HUDEP-2 (cell line): ENCODE measurements around the gene MCTP2.

ENCODE experiments used
- DNase-seq, 76 experiments: peaks; one replicate each; lab custom pipeline; 2025; ENCODE audit not compliant: unreplicated experiment in 76 of 76; lab: John Stamatoyannopoulos, UW

Gene MCTP2

DNA sequence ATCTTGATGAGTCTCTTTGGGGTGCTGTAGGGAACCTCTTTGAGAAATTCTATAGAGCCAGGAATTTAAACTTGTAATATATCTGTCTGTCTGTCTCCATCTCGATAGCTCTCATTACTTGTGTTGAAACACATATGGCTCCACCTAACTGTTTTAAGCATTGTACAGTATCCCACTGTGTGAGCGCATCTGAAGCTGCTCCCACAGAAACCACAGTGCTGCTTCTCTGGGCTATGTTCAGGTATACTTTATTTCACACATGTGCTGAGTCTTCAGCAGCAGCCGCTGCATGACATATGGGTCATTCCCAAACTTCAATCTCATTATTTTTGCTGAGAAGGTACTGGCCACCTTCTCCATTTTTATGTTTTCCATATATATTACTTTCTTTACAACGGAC lies 63.9 kb downstream of the MCTP2 start:
- DNase-seq: no peak

DNA sequence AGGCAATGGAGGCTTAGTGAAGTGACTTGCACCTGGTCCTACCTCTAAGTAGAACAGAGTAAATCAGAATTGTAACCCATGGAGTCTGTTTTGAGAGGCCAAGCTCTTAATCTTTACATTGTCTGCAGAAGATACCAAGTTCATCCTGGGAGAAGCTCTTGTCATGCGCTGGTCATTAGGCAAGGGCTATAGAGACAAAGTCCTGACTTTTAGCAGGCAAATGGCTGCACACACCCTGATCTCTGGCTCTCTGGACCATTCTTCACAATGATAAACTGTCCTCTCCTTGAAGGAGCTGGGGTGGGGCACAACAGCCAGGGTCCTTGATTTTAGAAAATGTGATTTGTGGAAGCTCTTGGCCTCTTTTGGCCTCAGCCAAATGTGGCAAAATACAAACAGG lies 65.4 kb downstream of the MCTP2 start:
- no peak for DNase-seq

DNA sequence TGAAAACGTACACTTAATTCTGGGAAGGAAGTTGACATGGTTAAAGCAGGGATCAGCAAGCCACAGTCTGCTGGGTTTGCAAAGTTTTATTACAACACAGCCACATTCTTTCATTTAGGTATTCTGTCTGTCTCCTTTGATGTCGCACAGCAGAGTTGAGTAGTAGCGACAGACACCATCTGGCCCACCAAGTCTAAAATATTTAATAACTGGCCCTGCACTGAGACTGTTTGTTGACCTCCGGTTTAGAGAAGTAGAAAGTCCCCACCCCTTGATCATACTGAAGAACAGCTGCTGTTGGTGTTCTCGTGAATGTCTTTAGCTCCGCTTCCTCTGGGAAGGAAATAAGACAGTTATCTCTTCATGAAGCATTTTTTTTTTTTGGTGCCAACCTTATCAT lies 66.2 kb downstream of the MCTP2 start:
- peak in 5 of 76 experiments; percentile 1 to 59 (median 17) for DNase-seq

DNA sequence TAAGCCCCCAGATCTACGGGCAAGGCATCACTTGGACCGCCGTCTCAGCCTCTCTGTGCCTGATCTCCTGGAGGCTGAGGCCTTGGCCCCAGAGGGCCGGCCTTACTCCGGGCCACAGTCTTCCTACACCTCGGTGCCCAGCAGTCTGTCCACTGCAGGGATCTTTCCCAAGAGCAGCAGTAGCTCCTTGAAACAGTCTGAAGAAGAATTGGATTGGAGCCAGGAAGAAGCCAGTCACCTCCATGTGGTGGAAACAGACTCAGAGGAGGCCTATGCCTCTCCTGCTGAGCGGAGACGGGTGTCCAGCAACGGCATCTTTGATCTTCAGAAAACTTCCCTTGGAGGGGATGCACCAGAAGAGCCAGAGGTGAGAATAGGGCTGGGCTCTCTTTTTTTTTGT lies 67.0 kb downstream of the MCTP2 start:
- DNase-seq: peak in 5 of 76 experiments; percentile 3 to 28 (median 19)

DNA sequence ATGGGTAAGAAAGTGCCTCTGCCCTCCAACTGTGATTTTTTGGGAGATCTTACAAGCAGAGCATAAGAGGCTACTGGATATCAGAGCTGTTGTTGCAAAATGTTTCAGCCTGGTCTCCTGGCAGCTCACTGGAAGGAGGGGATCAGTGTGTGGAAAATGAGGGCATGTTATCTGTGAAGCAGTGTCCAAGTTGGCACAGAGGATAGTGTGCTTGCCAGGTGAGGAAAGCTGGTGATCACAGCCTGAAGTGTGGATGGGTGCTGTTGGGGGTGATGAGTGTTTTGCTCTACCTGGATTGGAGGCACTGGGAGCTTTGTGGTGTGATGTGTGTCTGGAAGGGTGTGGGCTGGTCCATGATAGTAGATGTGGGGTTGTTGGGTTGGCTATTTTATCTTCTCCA lies 69.3 kb downstream of the MCTP2 start:
- DNase-seq: no peak

DNA sequence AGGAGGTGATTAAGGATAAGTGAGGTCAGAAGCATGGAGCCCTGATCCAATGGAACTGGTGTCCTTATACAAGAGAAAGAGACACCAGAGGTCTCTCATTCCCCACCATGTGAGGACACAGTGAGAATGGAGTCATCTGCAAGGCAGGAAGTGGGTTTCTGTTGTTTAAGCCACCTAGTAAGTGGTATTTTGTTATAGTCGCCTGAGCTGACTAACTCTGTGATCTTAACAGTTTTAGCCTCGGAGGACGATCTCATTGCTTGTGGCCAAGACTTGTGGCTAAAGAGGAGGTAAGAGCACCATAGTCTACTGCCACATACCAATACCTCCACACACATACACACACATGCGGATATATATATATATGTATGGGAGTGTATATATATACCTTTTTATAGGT lies 73.8 kb downstream of the MCTP2 start:
- no peak for DNase-seq

DNA sequence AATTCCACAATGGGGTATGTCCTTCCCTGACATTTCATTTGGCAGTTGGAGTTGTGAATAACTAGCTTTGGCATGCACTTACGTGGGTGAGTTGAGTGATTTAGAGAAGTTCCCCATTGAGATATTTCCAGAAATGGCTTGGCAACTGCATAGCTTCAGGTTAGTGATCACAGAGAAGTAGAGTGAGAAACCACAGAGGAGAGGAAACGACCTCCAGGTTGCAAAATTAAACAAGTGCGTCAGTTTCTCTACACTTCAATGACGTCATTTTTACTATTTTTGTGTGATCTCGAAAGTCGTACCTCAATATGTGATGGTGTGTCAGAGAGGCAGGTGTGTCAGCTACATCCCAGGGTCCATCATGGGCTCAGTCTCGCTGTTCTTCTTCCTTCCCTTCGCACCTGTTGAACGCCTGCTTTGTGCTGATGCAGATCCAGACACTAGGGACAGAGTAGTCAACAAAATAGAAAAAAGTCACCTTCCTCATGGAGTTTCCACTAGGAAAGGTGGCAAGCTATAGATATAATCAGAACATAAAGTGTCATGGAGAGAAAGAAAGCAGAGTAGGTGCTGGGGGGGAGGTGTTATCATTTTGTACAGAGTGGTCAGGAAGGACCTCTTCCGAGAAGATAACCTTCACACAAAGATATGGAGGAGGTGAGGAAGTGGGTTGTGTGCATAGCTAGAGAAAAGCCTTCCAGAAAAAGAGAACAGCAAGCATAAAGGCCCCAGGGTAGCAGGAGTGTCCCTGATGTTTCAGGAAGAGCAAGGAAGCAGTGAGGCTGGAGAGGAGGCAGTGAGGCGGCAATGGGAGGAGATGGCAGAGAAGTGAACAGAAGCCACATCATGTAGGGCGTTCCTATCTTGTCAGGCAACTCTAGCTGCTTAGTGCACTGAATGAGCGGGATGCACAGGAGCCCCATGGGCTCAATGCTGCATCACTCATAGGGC lies 75.6 kb downstream of the MCTP2 start:
- peak in 21 of 76 experiments; percentile 6 to 57 (median 24) for DNase-seq

DNA sequence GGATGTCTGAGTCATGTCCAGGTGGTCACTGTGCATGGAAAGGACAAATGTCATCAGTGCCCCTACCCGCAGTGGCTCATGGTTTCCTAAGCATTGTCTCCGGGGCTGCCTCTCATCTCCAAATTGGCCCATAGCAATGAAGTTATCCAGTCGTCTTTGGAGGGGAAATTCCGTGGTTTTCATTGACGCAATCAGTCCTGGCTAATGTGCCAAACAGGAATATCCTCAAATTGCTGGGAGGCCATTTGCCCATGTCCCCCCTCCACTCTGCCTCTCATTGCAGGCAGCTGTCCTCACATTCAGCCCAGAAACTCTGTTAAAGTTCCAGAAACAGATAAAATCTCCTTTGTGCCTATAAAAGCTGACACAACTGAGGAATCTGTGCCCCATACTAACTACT lies 81.6 kb downstream of the MCTP2 start:
- no peak for DNase-seq

DNA sequence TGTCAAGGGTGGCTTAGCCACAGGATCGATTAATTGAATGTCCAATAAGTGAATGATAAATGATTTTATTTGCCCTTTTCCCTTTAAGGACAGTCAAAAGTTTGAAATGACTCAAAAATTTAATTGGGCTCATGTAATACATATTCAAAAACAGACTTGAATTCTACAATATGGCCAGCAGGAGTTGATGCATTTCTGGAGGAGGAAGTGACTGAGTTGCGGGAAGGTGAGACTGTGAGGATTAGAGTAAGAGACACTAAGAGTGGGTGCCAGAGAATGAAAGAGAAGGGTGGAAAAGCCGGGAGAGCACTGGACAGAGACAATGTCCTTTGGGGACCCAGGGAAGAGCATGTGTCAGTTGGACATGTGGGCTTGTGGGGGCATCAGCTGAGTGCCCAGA lies 83.3 kb downstream of the MCTP2 start:
- DNase-seq: no peak

DNA sequence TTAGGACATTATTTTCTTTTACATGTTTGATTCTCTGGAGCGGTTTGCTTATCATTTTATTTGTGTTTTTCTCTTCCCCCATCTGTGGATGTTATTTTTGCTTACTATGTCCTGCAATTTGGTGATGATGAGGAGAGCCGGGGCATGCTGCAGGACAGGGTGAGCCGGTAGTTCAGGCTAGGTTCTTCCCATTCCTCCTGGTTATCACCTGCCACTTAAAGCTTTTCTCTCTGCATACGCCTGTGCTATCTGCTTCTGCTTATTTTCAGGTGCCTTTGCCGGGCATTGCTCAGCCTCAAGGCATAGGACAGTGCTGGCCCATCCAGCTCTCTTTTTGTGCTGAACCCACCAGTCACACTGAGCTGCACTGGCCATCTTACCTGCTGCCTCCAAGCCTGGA lies 85.8 kb downstream of the MCTP2 start:
- DNase-seq: no peak

DNA sequence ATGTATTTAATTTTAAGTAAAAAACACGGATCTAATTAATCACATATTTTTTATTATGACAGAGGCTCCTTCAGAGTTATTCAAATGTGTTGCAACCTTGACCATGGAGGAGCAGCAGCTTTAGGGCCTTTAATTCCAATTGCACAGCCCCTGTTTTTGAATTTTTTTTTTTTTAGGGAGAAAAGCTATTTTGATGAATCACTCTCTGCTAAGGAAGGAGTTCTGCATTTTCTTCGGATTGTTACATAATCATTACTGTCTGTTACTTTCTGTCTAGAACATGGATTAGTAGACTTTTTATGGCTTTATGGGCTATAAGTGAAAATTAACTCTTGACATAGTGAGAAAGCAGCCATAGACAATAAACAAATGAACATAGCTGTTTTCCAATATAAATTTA lies 90.8 kb downstream of the MCTP2 start:
- no peak for DNase-seq

DNA sequence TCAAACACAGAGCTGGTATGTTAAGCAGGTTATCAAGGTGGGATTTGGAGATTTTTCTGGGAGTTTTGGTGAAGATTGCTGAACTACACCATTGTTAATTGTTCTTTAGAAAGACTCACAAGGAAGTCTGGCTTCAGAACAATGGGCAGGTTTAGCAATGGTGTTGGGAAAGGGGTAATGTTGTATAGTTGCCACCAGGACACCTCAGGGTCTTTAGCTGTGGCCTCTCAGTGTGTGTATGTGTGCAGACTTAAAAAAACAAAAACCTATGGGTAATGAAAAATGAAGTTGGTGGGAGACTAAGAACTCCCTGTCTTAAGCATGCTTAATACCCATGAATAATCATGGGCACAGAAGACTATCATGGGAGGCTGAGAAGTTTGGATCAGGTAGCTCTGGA lies 91.7 kb downstream of the MCTP2 start:
- no peak for DNase-seq

DNA sequence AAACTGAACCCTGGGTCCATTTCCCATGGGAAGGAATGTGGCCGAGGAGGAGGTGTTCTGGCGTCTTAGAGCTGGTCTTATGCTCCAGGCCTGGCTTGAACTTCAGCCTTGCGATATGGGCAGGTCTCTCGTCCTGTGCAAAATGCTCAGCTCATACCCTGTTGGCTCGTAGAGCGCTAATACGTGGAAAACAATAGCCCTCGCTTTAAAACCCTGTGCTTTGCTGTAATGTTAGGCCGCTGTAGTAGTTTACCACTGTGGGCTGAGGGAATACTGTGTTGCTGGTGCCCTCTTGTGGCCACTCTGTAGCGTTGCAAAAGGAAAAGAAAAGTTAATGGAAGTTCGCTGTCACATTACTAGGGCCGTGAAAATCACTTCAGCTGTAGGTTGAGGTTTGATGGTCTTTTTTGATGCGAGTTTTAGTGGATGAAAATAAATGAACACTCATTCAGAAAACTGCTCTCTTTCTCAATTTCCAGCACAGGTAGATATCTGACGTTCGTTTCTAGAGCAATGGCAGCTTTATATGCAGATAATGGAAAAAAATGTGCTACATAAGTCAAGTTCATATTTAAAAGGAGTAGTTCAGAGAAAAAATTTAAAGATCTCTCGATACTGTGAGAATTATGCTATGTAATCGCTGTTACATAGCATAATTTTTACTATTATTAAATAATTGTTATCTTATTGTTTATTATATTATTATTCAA lies 92.9 kb downstream of the MCTP2 start:
- peak in 41 of 76 experiments; percentile 3 to 68 (median 21) for DNase-seq

DNA sequence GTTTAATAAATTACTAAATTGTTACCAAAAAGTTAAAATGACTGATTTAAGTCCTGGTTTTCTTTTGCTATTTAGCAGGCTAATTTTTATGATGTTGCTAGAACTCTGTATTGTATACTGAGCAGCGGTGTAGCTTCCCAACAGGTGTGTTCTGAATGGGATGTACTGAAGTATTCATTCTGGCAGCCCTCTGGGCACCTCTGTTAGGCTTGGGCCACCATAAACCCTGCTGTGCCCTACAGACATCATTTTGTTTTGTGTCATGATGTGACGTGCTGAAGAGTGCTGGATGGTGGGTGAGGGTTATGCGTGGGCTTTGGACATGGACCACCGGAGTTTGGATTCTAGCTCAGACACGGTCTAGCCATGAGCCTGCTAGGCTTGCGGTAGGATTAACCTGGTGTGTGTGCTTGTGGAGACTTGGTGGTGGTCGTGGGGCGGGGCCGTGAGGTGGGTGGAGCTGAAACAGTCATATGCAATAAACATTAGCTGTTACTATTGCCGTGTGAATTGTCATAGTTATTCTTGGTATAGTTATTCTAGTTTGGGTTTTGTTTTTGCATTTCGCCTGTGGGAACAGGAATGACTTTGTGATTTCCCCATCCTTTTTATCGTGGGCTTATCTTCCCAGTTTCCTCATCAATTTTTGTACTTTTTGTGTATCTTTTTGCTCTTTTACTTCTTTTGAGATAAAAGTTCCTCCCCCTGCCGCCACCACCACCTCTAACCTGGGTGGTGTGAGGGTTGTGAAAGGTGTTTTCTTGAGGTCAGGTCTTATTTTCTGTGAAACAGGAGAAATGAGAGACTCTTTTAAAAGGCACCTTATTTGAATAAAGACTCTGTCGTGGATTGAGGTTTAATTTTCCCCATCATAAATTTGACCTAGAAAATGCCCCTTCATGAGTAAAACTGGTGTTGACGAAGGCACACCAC lies 93.7 kb downstream of the MCTP2 start:
- no peak for DNase-seq

DNA sequence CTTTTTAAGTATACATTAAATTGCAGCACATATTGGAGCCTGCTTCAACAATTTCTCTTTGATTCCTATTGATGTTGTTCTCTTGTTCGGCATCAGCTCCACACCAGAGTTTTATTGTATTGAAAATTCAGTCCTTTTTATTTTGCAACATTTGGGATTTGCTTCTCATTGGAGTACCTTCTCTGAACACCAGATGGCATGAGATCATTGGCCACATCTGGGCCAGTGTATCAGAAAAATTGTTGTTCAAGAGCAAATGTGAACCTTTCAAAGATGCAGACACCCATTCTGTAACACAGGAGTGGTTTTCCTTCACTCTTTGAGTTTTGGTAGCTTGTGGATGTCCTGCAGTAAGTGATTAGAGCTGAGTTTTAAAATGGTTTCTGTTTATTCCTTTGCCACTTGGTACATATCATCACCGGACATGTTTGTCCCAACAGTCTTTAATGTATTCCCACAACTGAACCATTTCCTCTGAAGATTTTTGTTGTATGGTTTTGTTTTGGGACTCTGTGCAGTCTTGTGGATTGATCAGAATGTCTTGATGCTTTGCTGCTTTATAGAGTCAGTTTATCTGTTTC lies 96.1 kb downstream of the MCTP2 start:
- peak in 19 of 76 experiments; percentile 0 to 37 (median 15) for DNase-seq

DNA sequence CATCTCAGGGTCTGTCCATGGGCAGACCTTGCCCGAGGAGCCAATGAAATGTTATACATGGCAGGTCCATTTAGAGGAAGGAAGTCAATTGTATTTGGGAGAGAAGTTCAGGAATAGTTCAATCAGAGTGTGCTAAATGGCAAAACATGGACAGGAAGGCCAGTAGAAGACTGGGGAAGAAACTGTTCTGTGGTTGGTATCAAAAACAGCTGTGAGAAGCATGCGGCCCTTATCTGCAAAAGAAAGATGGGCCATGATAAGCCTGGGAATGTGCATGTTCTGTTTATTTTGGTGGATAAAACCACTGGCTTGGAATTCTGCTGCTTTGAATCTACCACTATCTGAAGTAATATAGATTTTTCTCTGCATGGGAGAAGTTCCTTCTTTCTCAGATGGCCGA lies 100.4 kb downstream of the MCTP2 start:
- no peak for DNase-seq

DNA sequence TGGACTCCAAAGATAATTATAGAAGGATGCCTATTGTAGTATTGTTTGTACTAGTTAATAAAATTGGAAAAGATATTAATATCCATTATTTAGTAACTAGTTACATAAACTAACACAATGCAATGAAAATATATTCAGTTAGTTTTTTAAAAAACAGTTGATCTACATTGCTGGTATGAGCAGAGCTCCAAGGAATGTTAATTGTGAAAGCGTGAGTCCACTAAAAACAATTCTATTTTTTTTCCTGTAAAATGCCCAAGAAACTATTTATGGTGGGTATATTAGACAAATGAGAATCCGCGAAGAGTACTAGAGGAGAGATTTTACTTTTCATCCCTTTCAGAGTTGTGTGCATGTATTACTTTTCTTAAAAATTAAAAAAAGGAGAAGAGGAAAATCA lies 104.3 kb downstream of the MCTP2 start:
- DNase-seq: no peak

DNA sequence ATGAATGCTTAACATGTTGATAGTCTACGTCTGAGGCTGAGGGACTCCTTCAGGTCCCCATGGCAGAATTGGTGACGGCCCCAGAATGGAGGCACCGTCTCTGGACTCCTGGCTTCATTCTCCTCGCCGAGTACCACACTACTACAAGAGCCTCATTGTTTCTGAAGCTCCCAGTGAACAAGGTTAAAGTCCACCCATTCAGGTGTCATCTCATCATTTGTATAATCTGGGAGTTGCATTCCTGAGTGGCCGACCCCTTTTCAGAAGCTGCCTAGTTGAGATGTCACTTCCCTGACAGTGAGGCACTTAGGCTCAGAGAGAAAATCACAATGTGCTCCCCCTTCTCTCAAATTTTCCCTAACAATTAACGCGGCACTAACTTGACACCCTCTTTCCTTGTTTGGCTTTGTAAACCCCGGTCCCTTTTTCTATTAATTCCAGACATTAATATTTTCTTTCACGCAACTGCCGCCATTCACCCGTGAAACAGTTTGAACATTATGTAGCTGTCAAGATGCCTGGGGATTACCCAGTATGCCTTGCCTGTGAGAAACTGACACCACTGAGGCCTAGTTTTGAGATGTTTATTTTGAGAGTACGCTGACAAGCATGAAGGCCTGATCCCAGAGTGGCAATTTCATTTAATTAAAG lies 105.6 kb downstream of the MCTP2 start:
- no peak for DNase-seq

DNA sequence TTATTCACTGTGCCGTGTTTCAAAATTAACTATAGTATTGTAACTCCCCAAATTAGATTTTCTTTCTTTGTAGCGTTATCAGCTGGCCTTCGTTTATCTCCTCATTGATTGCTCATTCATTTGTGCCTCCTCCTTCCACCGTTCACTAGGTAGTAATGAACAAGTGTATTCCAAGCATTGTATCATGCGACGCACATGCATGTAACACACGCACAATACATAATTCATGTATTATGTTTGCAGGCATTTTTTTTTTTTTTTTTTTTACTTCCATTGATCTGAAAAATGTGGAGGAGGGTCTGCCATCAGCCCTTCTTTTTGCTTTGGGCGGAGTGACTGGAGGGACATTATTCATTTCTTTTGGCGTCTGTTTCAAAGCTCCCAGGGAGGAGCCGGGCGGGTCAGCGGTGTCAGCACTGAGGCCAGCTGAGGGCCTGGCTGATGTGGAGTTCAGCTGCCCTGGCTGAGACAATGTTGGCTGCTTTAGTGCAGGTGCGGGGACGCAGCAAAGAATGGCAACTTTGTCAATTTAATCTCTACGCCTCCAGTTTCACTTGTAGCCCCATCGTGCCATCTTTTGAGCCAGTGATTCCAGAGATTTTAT lies 107.0 kb downstream of the MCTP2 start:
- DNase-seq: peak in 1 of 76 experiments; percentile 1

DNA sequence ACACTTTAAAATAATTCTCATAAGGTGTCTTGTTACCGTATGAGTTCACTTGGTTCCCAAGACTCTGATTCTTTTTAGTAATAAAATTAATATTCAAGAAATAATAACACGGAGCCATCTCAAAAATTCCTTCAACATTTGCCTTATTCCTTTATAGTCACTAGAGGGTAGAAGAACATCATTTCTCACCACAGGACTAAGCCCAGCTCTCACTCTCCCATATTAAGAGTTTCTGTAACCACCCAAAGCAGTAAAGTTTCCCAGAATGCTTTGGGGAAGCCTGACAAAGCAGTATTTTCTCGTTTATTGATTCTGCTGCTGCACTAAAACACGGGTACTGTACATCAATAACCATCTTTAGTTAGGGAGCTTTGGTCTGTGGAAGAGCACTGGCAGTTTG lies 114.9 kb downstream of the MCTP2 start:
- DNase-seq: no peak
